ENCODE measurements around the gene SCARF1.

The SCARF1 gene

GRCh38 chr17:1648963-1649843 lies 3.7 kb upstream of the SCARF1 start (continued):
- TF ChIP-seq PRDM2 (tag by site-specific recombination; IDR thresholded peaks at IDR 0.05; ENCODE audit: borderline replicate concordance) (no peak), ZNF37A (tag by site-specific recombination; IDR thresholded peaks at IDR 0.05) (no peak), GFI1B (tag by site-specific recombination; IDR thresholded peaks at IDR 0.05) (no peak), ZNF169 (tag by site-specific recombination; IDR thresholded peaks at IDR 0.05) (0 out of 2 replicates have a peak, but pooled peaks have one; percentile 43), ZNF302 (tag by site-specific recombination; IDR thresholded peaks at IDR 0.05; ENCODE audit: low read depth) (no peak), OVOL3 (tag by site-specific recombination; IDR thresholded peaks at IDR 0.05) (no peak)

GRCh38 chr17:1648173-1648962 lies 2.8 kb upstream of the SCARF1 start:
- Histone ChIP-seq H3K9me3 (ENCODE audit: control insufficient read depth, insufficient read depth, low read depth, low read length) (no peaks in the 10 kb centered on the region), H3K4me1 (ENCODE audit: control insufficient read depth, insufficient read depth, low read length) (peaks cover 10% of the 10 kb centered on the region), H3K4me3 (ENCODE audit: low read depth, low read length) (peak overlapping the region; percentile 24), H3K36me3 (ENCODE audit: control insufficient read depth in 2 of 2, insufficient read depth in 1 of 2, low read length in 2 of 2) (peaks cover 18 to 34% of the 10 kb centered on the region in 2 experiments), H3K27ac (ENCODE audit: extremely low read depth, low read depth, low read length) (peak overlapping the region; percentile 41; the same call in 1 of the 2 replicates)
- ChIA-PET CTCF (interaction anchor here (0.5 to 6.1 kb wide), 28 partner anchors 9 to 775 kb away, joined by 3 to 69 read pairs (median 4); no protein-coding TSS in a partner anchor), POLR2A (interaction anchor here (0.6 to 6.0 kb wide), 14 partner anchors 8 to 377 kb away, joined by 3 to 38 read pairs (median 6); partner anchors contain the start of genes PRPF8, RTN4RL1 and SLC43A2)
- TF ChIP-seq ZBTB20 (tag by site-specific recombination; IDR thresholded peaks at IDR 0.05) (peak; percentile 98), CTCF (tag by site-specific recombination; IDR thresholded peaks at IDR 0.05) (peak; percentile 87), ZSCAN30 (tag by site-specific recombination; IDR thresholded peaks at IDR 0.05) (peak; percentile 71), IKZF3 (tag by site-specific recombination; IDR thresholded peaks at IDR 0.05) (peak; percentile 19; the same call in 1 of the 2 replicates), PATZ1 (tag by site-specific recombination; IDR thresholded peaks at IDR 0.05) (peak; percentile 68; the same call in 1 of the 2 replicates), ZBTB44 (tag by site-specific recombination; IDR thresholded peaks at IDR 0.05) (peak; percentile 54), GLIS2 (tag by site-specific recombination; IDR thresholded peaks at IDR 0.05) (peak; percentile 9; the same call in 1 of the 2 replicates), ZBTB8A (tag by site-specific recombination; IDR thresholded peaks at IDR 0.05) (peak; percentile 64), ZNF561 (tag by site-specific recombination; IDR thresholded peaks at IDR 0.05; ENCODE audit: borderline replicate concordance) (peak; percentile 76), TCF7L2 (IDR thresholded peaks at IDR 0.05; ENCODE audit: borderline replicate concordance, low read depth, low read length) (no peak), ZBTB26 (tag by site-specific recombination; optimal IDR thresholded peaks at IDR 0.05) (peak; percentile 46), ZNF335 (tag by site-specific recombination; conservative IDR thresholded peaks at IDR 0.05) (peak; percentile 37), ZNF704 (tag by site-specific recombination; IDR thresholded peaks at IDR 0.05) (no peak)
